GM12874 (cell line): ENCODE measurements around the gene PTTG1IP.

ENCODE experiments used
- CTCF ChIP-seq: IDR thresholded peaks from 2 replicates; pipeline ENCODE4 v1.5.1; 2011; ENCODE audit warnings: low read depth, mild to moderate bottlenecking, control low read depth, low read length, moderate library complexity; ENCODE audit not compliant: insufficient read depth

The PTTG1IP gene

GRCh38 chr21:44812640-44813039 lies 60.9 kb downstream of the PTTG1IP start:
- no peak for TF ChIP-seq CTCF

DNA sequence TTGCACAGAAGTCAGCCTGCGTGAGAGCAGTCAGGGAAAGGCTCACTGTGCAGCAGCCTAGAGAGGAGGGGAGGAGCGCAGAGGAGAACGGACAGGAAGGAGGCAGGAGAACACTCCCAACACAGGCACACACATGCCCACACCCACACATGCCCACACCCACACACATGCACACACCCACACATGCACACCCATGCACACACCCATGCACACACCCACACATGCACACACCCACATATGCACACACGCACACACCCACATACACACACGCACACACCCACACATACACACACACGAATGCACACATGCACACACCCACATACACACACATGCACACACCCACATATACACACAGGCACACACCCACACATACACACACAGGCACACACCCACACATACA lies 62.7 kb downstream of the PTTG1IP start:
- no peak for TF ChIP-seq CTCF

DNA sequence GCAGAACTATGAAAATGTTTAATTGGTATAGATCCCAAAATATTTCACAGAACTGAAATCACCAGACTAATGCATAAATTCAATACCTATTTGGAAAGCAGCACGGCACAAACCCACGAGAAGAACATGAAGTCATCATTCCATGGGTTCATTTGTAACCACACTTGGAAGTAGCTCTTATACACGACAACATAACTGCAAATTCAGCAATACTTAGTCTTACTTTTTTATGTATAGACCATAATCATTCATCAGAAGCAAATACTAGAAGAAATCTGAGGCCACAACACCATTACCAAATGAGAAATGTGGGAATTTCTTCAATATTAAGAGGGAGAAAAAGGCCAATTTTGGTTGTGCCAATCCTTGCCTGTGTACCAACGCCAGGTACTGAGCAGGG lies 67.6 kb downstream of the PTTG1IP start:
- TF ChIP-seq CTCF, result no peak

GRCh38 chr21:44805226-44805625 lies 68.3 kb downstream of the PTTG1IP start:
- TF ChIP-seq CTCF, result no peak

- no peak for TF ChIP-seq CTCF
Observed at GRCh38 chr21:44804762-44805161, 68.7 kb downstream of the PTTG1IP start.

DNA sequence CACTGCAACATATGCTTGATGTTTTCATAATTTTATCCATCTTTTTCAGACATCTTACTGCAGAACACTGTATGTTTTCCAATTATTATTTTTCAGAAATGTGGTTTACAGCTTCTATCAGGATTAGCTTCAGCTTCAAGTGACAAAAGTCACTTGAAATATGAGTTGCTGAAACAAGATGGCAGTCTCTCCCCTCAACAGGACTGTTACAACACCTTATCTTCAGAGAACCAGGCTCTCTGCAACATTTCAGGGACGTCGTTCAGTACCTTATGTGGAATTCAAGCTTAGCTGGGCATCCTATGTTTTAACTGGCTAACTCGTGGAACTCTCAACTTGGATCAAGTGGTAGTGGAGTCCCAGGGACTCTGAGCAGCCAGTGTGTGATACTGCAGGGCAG lies 69.8 kb downstream of the PTTG1IP start:
- no peak for TF ChIP-seq CTCF

GRCh38 chr21:44802396-44803153 lies 70.9 kb downstream of the PTTG1IP start:
- TF ChIP-seq CTCF, result 0 out of 2 replicates have a peak, but pooled peaks have one; percentile 25
